Vagina (tissue), 2 donors: ENCODE measurements around the gene CTNNA3.

Source experiments
- POLR2A ChIP-seq, 2 donors: fragments of 450-650 bp; IDR thresholded peaks; one replicate each; pipeline ENCODE4 v1.6.1; 2017; ENCODE audit warnings: antibody characterized with exemption in 2 of 2, mild to moderate bottlenecking in 2 of 2, moderate library complexity in 2 of 2
- POLR2AphosphoS5 ChIP-seq, 2 donors: sonication (generic); formaldehyde crosslinking; IDR thresholded peaks; one replicate each; pipeline ENCODE4 v1.9.0; 2017; ENCODE audit warnings: antibody characterized with exemption in 2 of 2, mild to moderate bottlenecking in 2 of 2, low read depth in 1 of 2; ENCODE audit not compliant: insufficient read depth in 1 of 2
- TF ChIP-seq, protein P1 (sequence below), 3 experiments: fragments of 450-650 bp in 2 of 3; fragments of 200-600 bp in 1 of 3; sonication (generic) in 1 of 3; IDR thresholded peaks; one replicate each; pipeline ENCODE4 v1.5.1; 2017 to 2019; ENCODE audit warnings: antibody characterized with exemption in 3 of 3, mild to moderate bottlenecking in 2 of 3, moderate library complexity in 2 of 3

DNA sequence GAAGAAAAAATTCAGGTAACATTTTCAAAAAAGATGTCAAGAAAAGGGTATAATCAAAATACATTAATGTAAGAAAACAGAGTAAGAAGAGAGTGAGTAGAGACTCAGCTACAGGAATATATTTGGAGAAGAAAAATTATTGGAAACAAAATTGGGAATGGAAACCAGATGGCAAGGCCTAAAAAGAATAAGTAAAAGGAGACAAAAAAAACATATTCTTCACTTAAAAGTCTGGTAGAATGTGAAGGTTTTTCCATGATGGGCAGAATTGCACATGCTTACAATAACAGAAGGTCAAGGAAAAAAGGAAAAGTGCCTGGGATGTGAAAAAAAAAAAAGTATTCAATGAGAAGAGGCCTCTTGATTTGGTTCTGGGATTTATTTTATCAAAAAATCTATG is 1832.0 kb downstream of the CTNNA3 start:
- TF ChIP-seq, protein P1, sequence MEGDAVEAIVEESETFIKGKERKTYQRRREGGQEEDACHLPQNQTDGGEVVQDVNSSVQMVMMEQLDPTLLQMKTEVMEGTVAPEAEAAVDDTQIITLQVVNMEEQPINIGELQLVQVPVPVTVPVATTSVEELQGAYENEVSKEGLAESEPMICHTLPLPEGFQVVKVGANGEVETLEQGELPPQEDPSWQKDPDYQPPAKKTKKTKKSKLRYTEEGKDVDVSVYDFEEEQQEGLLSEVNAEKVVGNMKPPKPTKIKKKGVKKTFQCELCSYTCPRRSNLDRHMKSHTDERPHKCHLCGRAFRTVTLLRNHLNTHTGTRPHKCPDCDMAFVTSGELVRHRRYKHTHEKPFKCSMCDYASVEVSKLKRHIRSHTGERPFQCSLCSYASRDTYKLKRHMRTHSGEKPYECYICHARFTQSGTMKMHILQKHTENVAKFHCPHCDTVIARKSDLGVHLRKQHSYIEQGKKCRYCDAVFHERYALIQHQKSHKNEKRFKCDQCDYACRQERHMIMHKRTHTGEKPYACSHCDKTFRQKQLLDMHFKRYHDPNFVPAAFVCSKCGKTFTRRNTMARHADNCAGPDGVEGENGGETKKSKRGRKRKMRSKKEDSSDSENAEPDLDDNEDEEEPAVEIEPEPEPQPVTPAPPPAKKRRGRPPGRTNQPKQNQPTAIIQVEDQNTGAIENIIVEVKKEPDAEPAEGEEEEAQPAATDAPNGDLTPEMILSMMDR (IDR thresholded peaks at IDR 0.05) = no peak
- TF ChIP-seq POLR2A (IDR thresholded peaks at IDR 0.05) = no peak
- TF ChIP-seq POLR2AphosphoS5 (IDR thresholded peaks at IDR 0.05; ENCODE audit: insufficient read depth in 1 of 2, low read depth in 1 of 2) = no peak
